K562 (cell line): ENCODE measurements around the gene SHISA3. TPM values are rescaled to one million over a fixed set of nuclear protein-coding genes. Genes with fewer than 3 reads are reported as not detected.
A peak's percentile ranks its signal among the peaks of the same experiment; 100 is the strongest.

Experiments used
- ATAC-seq: fragments of 200-7000 bp; cut with Tn5 transposase; 3 replicates; pipeline ENCODE4 v1.9.1; 2020; ENCODE audit warnings: moderate library complexity
- BruUV-seq: library from RNA; stranded (reverse); fragments of 400-500 nt; replicated peaks from 2 replicates; lab custom pipeline; 2021; lab: Mats Ljungman, UMichigan
- CTCF ChIA-PET: fragments of 300-600 bp; formaldehyde crosslinking; extraction: SDS; loops from one replicate; lab custom pipeline; 2021; ENCODE audit warnings: low intra/inter-chr PET ratio; lab: Yijun Ruan, JAX
- POLR2A ChIA-PET: fragments of 300-600, 350-650 bp; sonication (Branson Sonifier 250); formaldehyde crosslinking; extraction: SDS; loops from one replicate; lab custom pipeline; 2021; ENCODE audit warnings: antibody characterized with exemption, inconsistent platforms; lab: Yijun Ruan, JAX
- DNase-seq, 4 experiments: peaks; one replicate each; pipeline versions ENCODE4 v3.0.0 to v3.0.0-alpha.2; 2011 to 2018; ENCODE audit warnings: low spot score in 3 of 4, mixed read lengths in 3 of 4; ENCODE audit errors: extremely low read depth in 1 of 4
- FAIRE-seq: peaks from 2 replicates; lab custom pipeline; 2011; peaks lifted over from hg19 to GRCh38; lab: Jason Lieb, UNC
- H2AFZ ChIP-seq: 2 replicates; pipeline ENCODE4 v1.6.0; 2011; ENCODE audit warnings: low read depth, low read length, control low read depth, inconsistent platforms
- H3K27ac ChIP-seq: fragments of 200-600 bp; 3 replicates; pipeline ENCODE4 v1.8.0; 2011; ENCODE audit warnings: low read depth, mild to moderate bottlenecking, control low read depth, inconsistent platforms, low read length, moderate library complexity, mixed read lengths; ENCODE audit errors: extremely low read depth
- H3K27me3 ChIP-seq, 2 experiments: fragments of 300-600 bp in 1 of 2; 2 replicates in 1 of 2; 3 replicates in 1 of 2; pipeline versions ENCODE4 v1.6.0 to v1.8.0; 2011; ENCODE audit warnings: inconsistent platforms in 2 of 2, low read length in 2 of 2, mild to moderate bottlenecking in 1 of 2, mixed read lengths in 1 of 2, moderate library complexity in 1 of 2; ENCODE audit not compliant: control insufficient read depth in 2 of 2, insufficient read depth in 2 of 2
- H3K36me3 ChIP-seq: fragments of 300-600 bp; 3 replicates; pipeline ENCODE4 v1.8.0; 2011; ENCODE audit warnings: mild to moderate bottlenecking, low read length, inconsistent platforms; ENCODE audit not compliant: control insufficient read depth, insufficient read depth
- H3K4me1 ChIP-seq, 2 experiments: fragments of 200-600 bp in 1 of 2; replicated peaks in 1 of 2; 2 replicates in 1 of 2; 3 replicates in 1 of 2; pipeline versions ENCODE4 v1.5.1 to v1.8.0; 2011; ENCODE audit warnings: inconsistent platforms in 2 of 2, low read length in 2 of 2, mild to moderate bottlenecking in 1 of 2, mixed read lengths in 1 of 2, moderate library complexity in 1 of 2; ENCODE audit not compliant: control insufficient read depth in 2 of 2, insufficient read depth in 2 of 2
- H3K4me2 ChIP-seq: 2 replicates; pipeline ENCODE4 v1.6.1; 2011; ENCODE audit warnings: low read length, control low read depth, inconsistent platforms, mixed read lengths; ENCODE audit not compliant: insufficient read depth
- H3K4me3 ChIP-seq: fragments of 200-600 bp; sonication (generic), shearing (Covaris generic); 2 replicates; pipeline ENCODE4 v1.5.1; 2016; ENCODE audit warnings: control low read depth, inconsistent platforms
- H3K79me2 ChIP-seq: fragments of 200-600 bp; 3 replicates; pipeline ENCODE4 v1.8.0; 2011; ENCODE audit warnings: low read length, inconsistent platforms; ENCODE audit not compliant: control insufficient read depth, insufficient read depth
- H3K9ac ChIP-seq, 2 experiments: 2 replicates each; pipeline versions ENCODE4 v1.6.0 to v1.6.1; 2011; ENCODE audit warnings: low read depth in 2 of 2, low read length in 2 of 2, control low read depth in 1 of 2, inconsistent platforms in 1 of 2, mild to moderate bottlenecking in 1 of 2, mixed read lengths in 1 of 2; ENCODE audit not compliant: insufficient read depth in 1 of 2
- H3K9me1 ChIP-seq: one replicate; pipeline ENCODE4 v1.6.0; 2011; ENCODE audit warnings: inconsistent platforms, mild to moderate bottlenecking, low read length, moderate library complexity; ENCODE audit not compliant: control insufficient read depth, insufficient read depth
- H3K9me3 ChIP-seq: replicated peaks from 2 replicates; pipeline ENCODE4 v1.5.1; 2011; ENCODE audit warnings: low read depth, low read length, inconsistent platforms; ENCODE audit not compliant: control insufficient read depth, insufficient read depth
- H4K20me1 ChIP-seq: replicated peaks from 2 replicates; pipeline ENCODE4 v1.6.1; 2011; ENCODE audit warnings: low read length, inconsistent platforms, mixed read lengths; ENCODE audit not compliant: control insufficient read depth, insufficient read depth
- BRD9 ChIP-seq: fragments of 450-650 bp; IDR thresholded peaks from 2 replicates; pipeline ENCODE4 v1.6.1; 2018; ENCODE audit warnings: low read depth; ENCODE audit not compliant: partially characterized antibody
- CHD4 ChIP-seq: fragments of 200-600 bp; sonication (generic); IDR thresholded peaks from 3 replicates; pipeline ENCODE4 v1.6.1; 2012; ENCODE audit warnings: low read depth, mild to moderate bottlenecking, mixed read lengths, low read length, inconsistent platforms; ENCODE audit not compliant: insufficient read depth, insufficient replicate concordance, poor library complexity, severe bottlenecking
- ERF ChIP-seq: fragments of 450-650 bp; formaldehyde crosslinking; IDR thresholded peaks from 2 replicates; pipeline ENCODE4 v1.4.0; 2020; ENCODE audit warnings: mild to moderate bottlenecking, mixed read lengths
- NCOA6 ChIP-seq: fragments of 450-650 bp; IDR thresholded peaks from 2 replicates; pipeline ENCODE4 v1.6.1; 2017; ENCODE audit warnings: mild to moderate bottlenecking
- SPI1 ChIP-seq: IDR thresholded peaks from 2 replicates; pipeline ENCODE4 v1.6.1; 2011; ENCODE audit warnings: low read depth, low read length, control low read depth, borderline replicate concordance
- ZKSCAN8 ChIP-seq: fragments of 200-800 bp; sonication (Bioruptor generic); IDR thresholded peaks from 2 replicates; pipeline ENCODE4 v1.6.1; 2016; ENCODE audit warnings: missing genetic modification characterization, missing compliant biosample characterization
- ZNF354B ChIP-seq: fragments of 250-450 bp; sonication (Bioruptor Pico); IDR thresholded peaks from 2 replicates; pipeline ENCODE4 v1.4.0; 2020
- WGBS: fragments of 100-300 bp; shearing (Covaris generic); methylation state at CpG from one replicate; pipeline ENCODE4 v1.1.6; 2016; ENCODE audit warnings: low coverage, mixed read lengths; ENCODE audit not compliant: insufficient coverage; ENCODE audit errors: missing lambda C conversion rate; 5-methylcytosine and 5-hydroxymethylcytosine counted together
- in situ Hi-C: fragments of 300-500 bp; cut with MboI; formaldehyde crosslinking; loops from 4 replicates; pipeline ENCODE4 v1.15.0; 2018; ENCODE audit warnings: inconsistent platforms, mixed read lengths
- intact Hi-C: fragments of 100-400 bp; cut with micrococcal nuclease; formaldehyde crosslinking; loops from 2 replicates; pipeline ENCODE4 v1.14.2; 2022
- polyA plus RNA-seq, 8 experiments: library from polyadenylated mRNA; depleted of rRNA in 4 of 8; stranded (reverse) in 5 of 8; unstranded in 3 of 8; fragments of >200 nt; fragmentation: Nextera tagmentation in 2 of 8; fragmentation: Illumina TruSeq in 1 of 8; extraction: Ambion mirVana in 2 of 8; extraction: Trizol in 1 of 8; gene quantifications; 2 replicates each; pipeline versions ENCODE4 v1.2.1 to v1.2.3, GENCODE V29; 2011 to 2014; ENCODE audit warnings: inconsistent platforms in 1 of 8, missing spikeins in 1 of 8
- total RNA-seq, 7 experiments: library from RNA; depleted of rRNA in 6 of 7; stranded (reverse); fragments of >200 nt in 6 of 7; fragmentation: Illumina TruSeq in 2 of 7; extraction: Trizol in 2 of 7; gene quantifications; 2 replicates each; pipeline versions ENCODE4 v1.2.1 to v1.2.3, GENCODE V29; 2011 to 2021; ENCODE audit warnings: low replicate concordance in 1 of 7
- TF ChIP-seq, protein P1 (sequence below): fragments of 450-650 bp; formaldehyde crosslinking; IDR thresholded peaks from 2 replicates; pipeline ENCODE4 v1.4.0; 2020; ENCODE audit warnings: mild to moderate bottlenecking, mixed read lengths

SHISA3 gene
- total and polyA plus RNA-seq, 9 of the 15 experiments (the other 6 are each of a cell fraction or from before 2014, with no cell fraction given): not detected

DNA sequence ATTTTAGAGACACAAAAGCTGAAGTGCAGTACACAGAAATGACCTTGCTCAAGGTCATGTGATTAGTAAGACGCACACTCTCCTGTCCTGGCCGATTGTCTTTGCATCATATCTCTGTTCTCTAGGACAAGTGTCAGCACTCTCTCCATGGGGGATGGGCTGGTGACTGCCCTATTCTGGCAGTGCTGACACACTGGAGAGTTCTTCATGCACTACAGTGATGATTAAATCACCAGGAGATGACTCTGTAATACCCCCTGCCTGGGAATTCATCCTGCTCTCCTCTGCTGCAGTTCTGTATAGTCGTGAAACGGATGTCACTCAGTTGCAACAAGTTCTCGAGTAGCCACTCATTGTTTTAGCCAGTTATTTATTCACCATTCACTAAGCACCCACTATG lies 5.3 kb upstream of the SHISA3 start:
- peaks cover 0 to 8% of the 10 kb centered on the region in 2 experiments; a peak in 2 of 5 replicates for H3K27me3 ChIP-seq
- H3K4me3 ChIP-seq: no peak overlapping the region
- H3K27ac ChIP-seq: no peak overlapping the region
- H3K4me2 ChIP-seq: no peak overlapping the region
- in situ Hi-C loops: no loop called here
- ChIA-PET CTCF (interaction anchor here (0.6 kb wide), 1 partner anchor 41 kb away, joined by 5 read pairs; no protein-coding TSS in a partner anchor), POLR2A (no interaction called here)
- H2AFZ ChIP-seq: no peak overlapping the region
- H3K36me3 ChIP-seq: no peaks in the 10 kb centered on the region
- H3K9me3 ChIP-seq: no peaks in the 10 kb centered on the region
- no peaks in the 10 kb centered on the region for H3K79me2 ChIP-seq
- intact Hi-C loops: no loop called here
- WGBS: 0% methylated on average over 5 of the region's 5 CpGs
- ATAC-seq (no peak), DNase-seq (no peak), FAIRE-seq (no peak)
- no peak overlapping the region for H3K9ac ChIP-seq
- H3K4me1 ChIP-seq: no peaks in the 10 kb centered on the region
- TF ChIP-seq, protein P1, sequence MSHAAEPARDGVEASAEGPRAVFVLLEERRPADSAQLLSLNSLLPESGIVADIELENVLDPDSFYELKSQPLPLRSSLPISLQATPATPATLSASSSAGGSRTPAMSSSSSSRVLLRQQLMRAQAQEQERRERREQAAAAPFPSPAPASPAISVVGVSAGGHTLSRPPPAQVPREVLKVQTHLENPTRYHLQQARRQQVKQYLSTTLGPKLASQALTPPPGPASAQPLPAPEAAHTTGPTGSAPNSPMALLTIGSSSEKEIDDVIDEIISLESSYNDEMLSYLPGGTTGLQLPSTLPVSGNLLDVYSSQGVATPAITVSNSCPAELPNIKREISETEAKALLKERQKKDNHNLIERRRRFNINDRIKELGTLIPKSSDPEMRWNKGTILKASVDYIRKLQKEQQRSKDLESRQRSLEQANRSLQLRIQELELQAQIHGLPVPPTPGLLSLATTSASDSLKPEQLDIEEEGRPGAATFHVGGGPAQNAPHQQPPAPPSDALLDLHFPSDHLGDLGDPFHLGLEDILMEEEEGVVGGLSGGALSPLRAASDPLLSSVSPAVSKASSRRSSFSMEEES (CRISPR knock-in tag): peak; percentile 44
- no peak for TF ChIP-seq NCOA6
- no peaks in the 10 kb centered on the region for H3K9me1 ChIP-seq
- H4K20me1 ChIP-seq: no peaks in the 10 kb centered on the region
- no TSS peak for BruUV-seq

GRCh38 chr4:42392436-42392835 lies 4.9 kb upstream of the SHISA3 start:
- FAIRE-seq: no peak
- DNase-seq: no peak
- Histone ChIP-seq H3K9me1 (no peaks in the 10 kb centered on the region), H3K79me2 (no peaks in the 10 kb centered on the region), H2AFZ (no peak overlapping the region), H3K36me3 (no peaks in the 10 kb centered on the region), H4K20me1 (no peaks in the 10 kb centered on the region), H3K4me2 (no peak overlapping the region), H3K27me3 (peaks cover 0 to 8% of the 10 kb centered on the region in 2 experiments; a peak in 2 of 5 replicates), H3K27ac (no peak overlapping the region), H3K9ac (no peak overlapping the region), H3K4me1 (no peaks in the 10 kb centered on the region; a peak in 1 of 5 replicates), H3K4me3 (no peak overlapping the region), H3K9me3 (no peaks in the 10 kb centered on the region)
- WGBS: 0% methylated on average over 4 of the region's 4 CpGs
- TF ChIP-seq ZKSCAN8 (CRISPR knock-in tag) (no peak), ERF (CRISPR knock-in tag) (no peak), CHD4 (no peak), SPI1 (0 out of 2 replicates have a peak, but pooled peaks have one; percentile 45), ZNF354B (no peak), BRD9 (no peak)
- intact Hi-C loops: no loop called here
- POLR2A ChIA-PET: no interaction called here
- BruUV-seq: no TSS peak
- in situ Hi-C loops: no loop called here
- no peak for ATAC-seq
- CTCF ChIA-PET: interaction anchor here (0.6 kb wide), 1 partner anchor 41 kb away, joined by 5 read pairs; no protein-coding TSS in a partner anchor
